ENCODE measurements around the gene SPTB.

The SPTB gene

GRCh38 chr14:64856529-64857445, 22.9 kb downstream of the SPTB start:
- H3K4me3 ChIP-seq (ENCODE audit: low read depth, low read length) = no peak overlapping the region
- DNase-seq (ENCODE audit: low read depth) = no peak

DNA sequence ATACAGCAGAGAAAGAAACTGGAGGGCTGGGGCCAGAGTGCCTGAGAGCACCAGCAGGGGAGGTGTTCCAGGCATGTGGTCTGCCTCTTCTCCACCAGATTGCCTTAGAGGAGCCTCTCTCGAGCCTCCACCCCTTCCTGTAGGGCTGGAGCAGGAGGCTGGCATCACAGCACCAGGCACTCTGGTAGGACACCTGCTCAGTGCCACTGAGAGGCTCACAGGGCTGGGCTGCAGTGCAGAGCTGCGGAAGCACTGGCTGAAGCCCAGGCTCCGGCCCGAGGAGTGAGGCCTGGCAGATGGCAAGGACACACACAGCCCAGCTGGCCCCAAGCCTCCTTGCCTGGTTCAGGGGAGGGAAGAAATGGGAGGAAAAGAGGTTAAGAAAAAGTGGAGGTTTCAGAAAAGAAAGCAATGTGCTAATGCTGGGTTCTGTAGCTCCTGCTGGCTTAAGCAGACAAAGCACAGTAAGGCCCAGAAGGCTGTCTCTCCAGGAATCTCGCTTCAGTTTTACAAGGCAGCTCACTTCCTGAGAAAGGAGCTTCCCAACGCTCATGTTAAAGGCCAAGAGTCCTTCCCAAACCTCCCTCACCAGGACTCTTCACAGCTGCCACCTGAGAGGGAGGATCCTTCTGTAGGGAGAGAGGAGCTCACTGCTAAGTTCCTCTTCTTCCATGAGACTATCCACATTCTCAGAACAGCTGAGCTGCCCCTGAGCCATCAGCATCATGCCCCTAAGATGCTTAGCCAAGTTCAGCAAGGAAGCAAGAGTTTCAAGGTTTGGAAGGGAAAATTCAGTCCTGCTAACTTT, 23.8 kb downstream of the SPTB start:
- DNase-seq (ENCODE audit: low read depth) = no peak
- H3K4me3 ChIP-seq (ENCODE audit: low read depth, low read length) = no peak overlapping the region

DNA sequence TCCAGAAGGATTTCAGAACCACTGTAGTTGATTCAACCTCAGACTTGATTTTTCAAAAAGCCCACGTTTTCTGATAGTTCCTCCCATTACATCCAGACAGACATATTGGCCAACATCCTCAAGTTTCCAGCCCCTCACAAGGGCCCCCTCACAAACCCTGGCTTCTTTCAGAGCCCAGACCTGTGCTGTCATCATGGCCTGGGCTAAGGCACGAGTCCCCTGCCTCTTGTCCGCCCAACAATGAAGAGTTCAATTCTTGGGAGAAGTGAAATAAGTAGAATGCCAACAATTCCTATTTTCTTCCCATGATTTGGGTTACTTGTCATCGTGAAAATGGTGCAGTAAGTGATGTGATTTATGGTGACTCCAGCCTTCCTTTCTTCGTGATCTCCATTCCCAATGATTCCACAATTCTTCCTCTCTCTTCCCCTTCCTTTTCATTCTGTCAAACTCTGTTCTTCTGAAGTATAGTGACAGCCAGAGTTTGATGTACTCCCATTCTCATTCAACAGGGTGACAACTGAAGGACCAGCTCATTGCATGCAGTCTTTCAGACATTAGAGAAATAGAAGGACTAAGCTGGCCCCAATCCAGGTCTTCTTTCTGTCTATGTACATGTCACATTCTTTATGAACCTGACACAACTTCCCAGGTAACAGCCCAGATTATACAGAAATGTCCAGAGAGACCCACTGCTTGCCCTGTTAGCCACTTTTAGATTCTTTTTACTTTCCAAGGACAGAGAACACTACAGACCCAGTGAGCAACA, 29.2 kb downstream of the SPTB start:
- no peak for DNase-seq (ENCODE audit: low read depth)
- H3K4me3 ChIP-seq (ENCODE audit: low read depth, low read length) = no peak overlapping the region

- no peak overlapping the region for H3K4me3 ChIP-seq (ENCODE audit: low read depth, low read length)
- no peak for DNase-seq (ENCODE audit: low read depth)
Observed at GRCh38 chr14:64849940-64850339, 29.8 kb downstream of the SPTB start.

DNA sequence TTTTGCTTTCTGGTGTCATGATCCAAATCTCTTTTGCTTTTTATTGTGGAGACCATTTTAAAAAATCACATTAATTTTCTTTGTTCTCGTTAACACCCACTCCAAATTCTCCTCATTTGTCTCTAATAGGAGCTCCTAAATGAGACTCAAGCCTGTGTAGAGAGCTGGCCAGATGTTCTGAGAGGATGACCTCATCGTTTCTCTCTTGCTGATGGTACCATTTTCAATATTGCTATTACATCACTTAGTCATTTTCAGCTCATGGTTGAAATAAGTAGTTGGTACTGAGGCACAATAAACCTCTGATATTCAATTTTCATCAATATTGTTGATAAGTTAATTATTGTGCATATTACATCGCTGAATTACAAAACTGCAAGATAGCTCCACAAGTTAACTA, 31.5 kb downstream of the SPTB start:
- H3K4me3 ChIP-seq (ENCODE audit: low read depth, low read length) = no peak overlapping the region
- no peak for DNase-seq (ENCODE audit: low read depth)

- H3K4me3 ChIP-seq (ENCODE audit: low read depth, low read length) = no peak overlapping the region
- no peak for DNase-seq (ENCODE audit: low read depth)
Observed at GRCh38 chr14:64846319-64846718, 33.4 kb downstream of the SPTB start.

DNA sequence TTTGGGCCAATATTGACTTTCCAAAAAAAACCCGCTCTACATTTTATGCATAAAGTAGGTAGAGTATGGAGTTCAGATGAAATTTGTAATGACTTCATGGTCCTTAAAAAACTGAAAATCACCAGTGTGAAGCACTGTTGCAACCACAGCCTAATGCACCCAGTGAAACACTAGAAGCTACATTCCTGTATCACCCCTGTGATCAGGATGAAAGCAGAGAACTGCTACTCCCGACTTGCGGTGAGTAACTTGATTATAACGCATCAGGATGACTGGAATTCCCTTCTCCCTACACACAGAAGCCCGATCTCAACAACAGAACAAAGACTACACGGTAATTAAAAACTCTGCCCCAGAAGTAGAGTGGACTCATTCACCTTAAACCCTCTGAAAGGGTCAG, 33.8 kb downstream of the SPTB start:
- DNase-seq (ENCODE audit: low read depth) = no peak
- no peak overlapping the region for H3K4me3 ChIP-seq (ENCODE audit: low read depth, low read length)

- H3K4me3 ChIP-seq (ENCODE audit: low read depth, low read length) = no peak overlapping the region
- no peak for DNase-seq (ENCODE audit: low read depth)
Observed at GRCh38 chr14:64844969-64845536, 34.7 kb downstream of the SPTB start.

DNA sequence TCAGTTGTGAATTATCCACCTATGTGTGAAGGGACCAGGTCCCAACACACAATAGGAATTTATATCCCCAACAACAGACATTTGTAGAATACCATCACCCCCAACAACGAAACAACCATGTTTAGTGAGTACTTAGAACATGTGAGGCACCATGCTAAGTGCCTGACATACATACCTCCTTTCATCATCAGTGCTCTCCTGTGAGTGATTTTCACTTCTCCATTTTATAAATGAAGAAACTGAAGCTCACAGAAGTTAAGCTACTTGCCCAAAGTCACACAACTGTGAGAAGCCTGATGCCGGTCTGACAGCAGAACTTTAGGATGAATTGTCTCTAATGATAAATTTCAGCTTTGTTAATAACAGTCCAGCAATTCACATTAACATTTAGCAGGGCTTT, 35.4 kb downstream of the SPTB start:
- DNase-seq (ENCODE audit: low read depth) = no peak
- H3K4me3 ChIP-seq (ENCODE audit: low read depth, low read length) = no peak overlapping the region

- DNase-seq (ENCODE audit: low read depth) = no peak
- H3K4me3 ChIP-seq (ENCODE audit: low read depth, low read length) = no peak overlapping the region
Observed at GRCh38 chr14:64843548-64843947, 36.2 kb downstream of the SPTB start.

DNA sequence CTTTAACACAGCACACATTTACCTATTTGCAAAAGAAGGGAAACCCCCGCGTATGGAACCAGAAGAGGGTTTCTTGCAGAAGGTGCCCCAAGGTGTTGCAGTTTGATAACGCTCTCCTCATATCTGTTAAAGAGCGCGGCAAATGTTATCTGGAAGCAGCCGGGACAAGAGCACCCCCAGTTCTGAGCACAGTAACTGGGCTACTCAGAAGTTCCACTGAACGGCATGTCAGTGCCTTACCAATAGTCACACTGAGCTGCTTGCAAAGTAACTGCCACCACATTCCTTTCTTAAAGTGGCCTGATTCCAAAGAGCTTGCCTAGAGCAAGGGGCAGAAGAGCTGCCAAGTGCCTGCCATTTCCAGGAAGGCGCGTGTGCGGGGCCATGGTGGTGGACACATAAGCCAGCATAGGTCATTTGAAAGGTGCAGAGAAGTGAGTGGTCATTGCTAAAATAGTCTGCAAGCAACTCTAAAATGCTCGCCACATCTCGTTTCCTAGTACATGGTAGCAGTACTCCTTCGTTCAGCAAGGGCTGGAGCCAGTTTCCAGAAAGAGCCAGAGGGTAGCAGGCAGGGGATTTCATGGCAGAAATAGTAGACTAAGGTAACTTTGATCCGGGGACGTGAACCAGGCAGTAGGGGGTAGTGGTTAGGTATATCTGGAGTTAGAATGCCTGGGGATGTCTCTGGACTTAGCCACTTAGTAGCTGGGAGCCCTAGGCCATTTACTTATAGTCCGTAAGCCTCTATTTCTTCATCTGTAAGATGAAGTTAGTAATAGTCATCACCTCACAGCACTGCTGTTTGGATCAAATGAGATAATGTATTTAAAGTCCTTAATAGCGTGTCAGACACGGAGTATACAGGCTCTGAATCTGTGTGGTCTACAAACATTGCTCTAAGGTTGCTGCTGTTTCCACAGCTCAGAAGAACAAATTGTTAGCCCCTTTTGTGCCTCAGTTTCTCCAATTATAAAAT, 37.6 kb downstream of the SPTB start:
- no peak overlapping the region for H3K4me3 ChIP-seq (ENCODE audit: low read depth, low read length)
- no peak for DNase-seq (ENCODE audit: low read depth)

DNA sequence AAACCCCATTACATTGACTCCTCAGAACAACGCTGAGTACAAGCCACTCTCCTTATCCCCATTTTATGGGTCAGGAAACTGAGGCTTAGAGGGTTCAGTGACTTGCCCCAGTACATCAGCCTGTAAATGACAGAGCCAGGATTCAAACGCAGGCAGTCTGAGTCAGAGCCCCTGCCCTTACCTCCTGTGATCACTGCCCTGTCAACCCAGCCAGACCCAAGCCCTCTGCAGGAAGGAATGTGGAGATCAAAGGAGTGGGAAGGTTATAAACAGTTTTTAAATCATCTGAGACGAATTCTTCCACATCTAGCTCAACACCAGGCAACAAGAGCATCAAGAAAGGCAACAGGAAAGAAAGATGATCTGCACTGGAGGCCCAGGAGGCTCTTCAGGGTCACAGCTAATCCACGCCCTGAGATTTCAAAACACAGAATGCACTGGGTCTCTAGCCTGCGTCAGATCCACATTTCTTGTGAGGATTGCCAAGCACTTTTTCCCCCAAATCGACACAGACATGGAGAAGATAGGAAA, 38.5 kb downstream of the SPTB start:
- peak; percentile 42 for DNase-seq (ENCODE audit: low read depth)
- no peak overlapping the region for H3K4me3 ChIP-seq (ENCODE audit: low read depth, low read length)

- no peak for DNase-seq (ENCODE audit: low read depth)
- no peak overlapping the region for H3K4me3 ChIP-seq (ENCODE audit: low read depth, low read length)
Observed at GRCh38 chr14:64838656-64839055, 41.1 kb downstream of the SPTB start.

- DNase-seq (ENCODE audit: low read depth) = no peak
- H3K4me3 ChIP-seq (ENCODE audit: low read depth, low read length) = no peak overlapping the region
Observed at GRCh38 chr14:64835431-64835830, 44.3 kb downstream of the SPTB start.

- no peak for DNase-seq (ENCODE audit: low read depth)
- no peak overlapping the region for H3K4me3 ChIP-seq (ENCODE audit: low read depth, low read length)
Observed at GRCh38 chr14:64834965-64835364, 44.7 kb downstream of the SPTB start.

DNA sequence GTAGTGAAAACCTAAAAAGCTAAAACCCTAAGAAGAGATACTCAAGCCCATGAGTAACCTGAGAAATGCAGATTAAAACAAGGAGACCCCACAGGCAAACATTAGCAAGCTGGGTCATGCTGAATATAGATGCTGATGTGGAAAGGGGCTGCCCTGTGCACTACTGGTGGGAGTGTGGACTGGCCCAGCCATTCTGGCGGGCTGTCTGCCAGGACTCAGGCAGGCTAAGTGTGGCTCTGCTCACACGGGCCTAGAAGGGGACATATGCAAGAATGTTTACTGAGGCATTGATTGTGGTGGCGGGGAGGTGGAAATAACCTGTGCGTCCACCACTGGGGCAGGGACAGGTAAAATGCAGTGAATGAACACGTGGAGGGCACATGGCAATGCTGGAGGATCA, 48.3 kb downstream of the SPTB start:
- H3K4me3 ChIP-seq (ENCODE audit: low read depth, low read length) = no peak overlapping the region
- no peak for DNase-seq (ENCODE audit: low read depth)

DNA sequence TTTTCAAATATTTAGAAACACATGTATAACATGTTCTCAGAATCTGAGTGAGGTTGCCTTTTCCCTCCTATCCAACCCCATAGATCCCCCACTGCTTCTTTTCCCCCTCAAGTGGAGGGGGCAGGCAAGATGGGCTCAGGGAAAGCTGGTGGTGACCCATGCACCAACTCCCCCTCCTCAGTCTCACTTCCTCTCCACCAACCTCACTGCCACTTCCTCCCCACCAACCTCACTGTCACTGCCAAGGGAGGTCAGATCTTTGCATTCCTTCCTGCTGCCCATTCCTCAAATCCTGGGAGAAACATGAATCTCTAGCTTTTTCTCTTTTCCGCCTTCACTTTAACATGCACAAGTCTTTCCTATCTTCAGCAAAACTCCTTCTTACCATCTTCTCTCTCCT, 48.7 kb downstream of the SPTB start:
- H3K4me3 ChIP-seq (ENCODE audit: low read depth, low read length) = no peak overlapping the region
- no peak for DNase-seq (ENCODE audit: low read depth)

DNA sequence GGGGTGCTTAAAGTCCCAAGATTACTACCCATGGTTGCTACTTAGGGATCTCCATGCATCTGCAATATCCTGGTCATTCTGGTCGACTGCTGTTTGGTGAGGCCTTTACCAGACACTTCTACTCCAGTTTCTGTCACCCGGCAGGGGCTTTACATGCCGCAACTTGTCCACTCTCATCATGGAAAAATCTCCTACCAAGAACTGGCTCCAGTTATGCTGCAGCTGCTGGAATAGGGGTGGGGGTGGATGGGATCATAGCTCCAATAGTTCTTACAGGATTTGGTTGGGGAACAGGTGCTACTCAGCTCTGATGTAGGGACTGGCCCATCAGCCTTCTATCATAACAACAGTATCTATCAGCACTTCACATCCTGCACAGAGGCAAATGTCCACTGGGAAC, 51.6 kb downstream of the SPTB start:
- H3K4me3 ChIP-seq (ENCODE audit: low read depth, low read length) = no peak overlapping the region
- DNase-seq (ENCODE audit: low read depth) = no peak
